Cardiac muscle cell (in vitro differentiated cells and primary cell): ENCODE measurements around the gene MTMR1. TPM values are rescaled to one million over a fixed set of nuclear protein-coding genes. Genes with fewer than 3 reads are reported as not detected.

Experiments used
- DNase-seq, 2 donors: peaks; one replicate each; pipeline versions ENCODE4 v3.0.0 to v3.0.0-alpha.2; 2010 to 2017; ENCODE audit warnings: low read depth in 1 of 2, low spot score in 1 of 2
- H3K27ac ChIP-seq: fragments of 200-600 bp; sonication (generic); 2 replicates; pipeline ENCODE4 v1.5.1; 2016
- H3K27me3 ChIP-seq: fragments of 200-600 bp; sonication (generic); 2 replicates; pipeline ENCODE4 v1.6.0; 2016; ENCODE audit warnings: control low read depth
- H3K36me3 ChIP-seq: fragments of 200-600 bp; sonication (generic); 2 replicates; pipeline ENCODE4 v1.5.1; 2016; ENCODE audit warnings: control low read depth
- H3K4me1 ChIP-seq: fragments of 200-600 bp; sonication (generic); 2 replicates; pipeline ENCODE4 v1.8.1; 2017; ENCODE audit warnings: low read depth, mild to moderate bottlenecking, mixed run types
- H3K4me3 ChIP-seq: fragments of 200-600 bp; sonication (generic); 2 replicates; pipeline ENCODE4 v1.5.1; 2016; ENCODE audit warnings: mild to moderate bottlenecking
- H3K9me3 ChIP-seq: fragments of 200-600 bp; sonication (generic); 2 replicates; pipeline ENCODE4 v1.5.1; 2017; ENCODE audit warnings: low read depth, mild to moderate bottlenecking, control low read depth
- CTCF ChIP-seq: IDR thresholded peaks from 2 replicates; pipeline ENCODE4 v1.5.1; 2012; ENCODE audit warnings: low read depth, mild to moderate bottlenecking, low read length
- polyA plus RNA-seq: library from polyadenylated mRNA; unstranded; fragments of >200 nt; fragmentation: Nextera tagmentation; extraction: Ambion mirVana; gene quantifications from 2 replicates; pipeline ENCODE4 v1.2.1, GENCODE V29; 2016
- total RNA-seq: library from RNA; depleted of rRNA; stranded (reverse); fragments of >200 nt; gene quantifications from 2 replicates; pipeline ENCODE4 v1.2.3, GENCODE V29; 2016

Gene MTMR1
- total and polyA plus RNA-seq, 2 experiments from 2014 or later: 20.2 to 22.3 TPM

- DNase-seq: no peak
- Histone ChIP-seq H3K4me3 (no peak overlapping the region), H3K4me1 (no peaks in the 10 kb centered on the region), H3K9me3 (no peaks in the 10 kb centered on the region), H3K36me3 (no peaks in the 10 kb centered on the region), H3K27ac (no peak overlapping the region), H3K27me3 (no peaks in the 10 kb centered on the region)
- no peak for TF ChIP-seq CTCF
Observed at GRCh38 chrX:150676221-150676620, 17.0 kb upstream of the MTMR1 start.

- peak; percentile 38 for TF ChIP-seq CTCF
- Histone ChIP-seq H3K9me3 (no peaks in the 10 kb centered on the region), H3K27ac (no peak overlapping the region), H3K36me3 (no peaks in the 10 kb centered on the region), H3K27me3 (no peaks in the 10 kb centered on the region), H3K4me1 (no peaks in the 10 kb centered on the region), H3K4me3 (no peak overlapping the region)
- DNase-seq: peak; percentile 28 to 29
Observed at GRCh38 chrX:150680974-150681373, 12.2 kb upstream of the MTMR1 start.

GRCh38 chrX:150683112-150683511 is 10.1 kb upstream of the MTMR1 start:
- Histone ChIP-seq H3K4me1 (no peaks in the 10 kb centered on the region), H3K9me3 (no peaks in the 10 kb centered on the region), H3K4me3 (no peak overlapping the region), H3K36me3 (no peaks in the 10 kb centered on the region), H3K27me3 (no peaks in the 10 kb centered on the region), H3K27ac (no peak overlapping the region)
- no peak for DNase-seq
- no peak for TF ChIP-seq CTCF

DNA sequence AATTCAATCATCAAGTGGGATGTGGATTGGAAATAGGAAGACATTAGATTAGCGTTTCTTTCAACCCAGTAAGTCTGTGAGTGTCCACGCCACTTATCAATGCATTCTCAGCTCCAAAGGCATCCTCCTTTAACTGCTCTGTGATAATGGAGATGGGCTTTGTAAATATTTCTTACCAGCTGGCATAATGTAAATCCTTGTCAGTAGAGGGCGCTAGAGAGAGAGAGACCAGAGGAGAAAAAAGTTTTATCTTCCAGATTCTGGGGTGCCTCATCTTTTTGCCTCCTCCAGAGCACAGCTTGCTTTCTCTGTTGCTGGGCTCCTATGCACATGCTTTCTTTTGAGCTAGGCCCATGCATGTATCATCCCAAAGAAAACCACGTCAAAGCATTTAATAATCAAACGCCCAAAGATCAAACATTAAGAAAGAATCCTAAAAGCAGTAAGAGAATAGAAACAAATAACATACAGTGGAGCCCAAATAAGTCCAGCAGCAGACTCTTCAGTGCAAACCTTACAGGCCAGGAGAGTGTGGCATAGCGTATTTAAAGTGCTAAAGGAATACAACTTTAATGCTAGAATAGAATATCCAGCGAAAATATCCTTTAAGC is 9.6 kb upstream of the MTMR1 start:
- peak; percentile 35 to 58 for DNase-seq
- H3K27ac ChIP-seq: no peak overlapping the region
- peak; percentile 48 for TF ChIP-seq CTCF
- no peaks in the 10 kb centered on the region for H3K36me3 ChIP-seq
- H3K4me1 ChIP-seq: no peaks in the 10 kb centered on the region
- no peak overlapping the region for H3K4me3 ChIP-seq
- H3K9me3 ChIP-seq: no peaks in the 10 kb centered on the region
- no peaks in the 10 kb centered on the region for H3K27me3 ChIP-seq

GRCh38 chrX:150688911-150689451 is 4.2 kb upstream of the MTMR1 start:
- peak in 1 of 2 donors; percentile 60 for DNase-seq

More at GRCh38 chrX:150688911-150689451, 4.2 kb upstream of the MTMR1 start:
- H3K36me3 ChIP-seq: no peaks in the 10 kb centered on the region
- no peak overlapping the region for H3K27ac ChIP-seq
- H3K9me3 ChIP-seq: no peaks in the 10 kb centered on the region
- H3K27me3 ChIP-seq: no peaks in the 10 kb centered on the region
- no peak for TF ChIP-seq CTCF
- no peaks in the 10 kb centered on the region for H3K4me1 ChIP-seq
- no peak overlapping the region for H3K4me3 ChIP-seq
